ENCODE measurements around the gene ZSCAN30.

ZSCAN30 gene

DNA sequence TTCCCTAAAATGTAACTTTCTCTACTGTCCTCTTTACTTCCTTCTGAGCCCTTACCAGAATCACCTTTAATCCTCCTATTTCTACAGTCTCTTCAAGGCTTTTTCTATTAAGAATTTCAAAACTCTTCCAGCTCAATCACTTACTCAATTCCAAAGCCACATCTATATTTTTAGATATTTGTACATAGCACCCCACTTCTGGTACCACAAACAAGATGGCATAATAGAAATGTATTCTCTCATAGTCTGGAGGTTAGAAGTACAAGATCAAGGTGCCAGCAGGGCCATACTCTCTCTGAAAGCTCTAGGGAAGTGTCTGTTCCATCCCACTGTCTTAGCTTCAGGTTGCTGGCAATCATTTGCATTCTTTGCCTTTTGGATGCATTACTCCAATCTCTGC lies 11.1 kb downstream of the ZSCAN30 start:
- DNase-seq (ENCODE audit: low read depth), result no peak

- DNase-seq (ENCODE audit: low read depth), result no peak
These were observed 11.9 kb downstream of the ZSCAN30 start for GRCh38 chr18:35278085-35278484.

- no peak for DNase-seq (ENCODE audit: low read depth)
These were observed 12.4 kb downstream of the ZSCAN30 start for GRCh38 chr18:35277633-35278032.

DNA sequence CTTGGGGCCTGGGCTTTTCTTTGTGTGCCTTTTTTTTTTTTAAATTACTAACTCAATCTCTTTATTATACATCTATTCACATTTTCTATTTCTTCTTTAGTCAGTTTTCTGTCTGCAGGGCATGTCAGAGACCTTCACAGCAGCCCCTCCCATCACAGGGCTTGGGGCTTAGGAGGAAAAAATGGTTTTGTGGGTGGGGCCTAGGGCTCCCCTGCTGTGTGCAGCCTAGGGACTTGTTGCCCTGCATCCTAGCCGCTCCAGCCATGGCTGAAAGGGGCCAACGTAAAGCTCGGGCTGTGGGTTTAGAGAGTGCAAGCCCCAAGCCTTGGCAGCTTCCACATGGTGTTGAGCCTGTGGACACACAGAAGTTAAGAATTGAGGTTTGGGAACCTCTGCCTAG lies 13.8 kb downstream of the ZSCAN30 start:
- no peak for DNase-seq (ENCODE audit: low read depth)

DNA sequence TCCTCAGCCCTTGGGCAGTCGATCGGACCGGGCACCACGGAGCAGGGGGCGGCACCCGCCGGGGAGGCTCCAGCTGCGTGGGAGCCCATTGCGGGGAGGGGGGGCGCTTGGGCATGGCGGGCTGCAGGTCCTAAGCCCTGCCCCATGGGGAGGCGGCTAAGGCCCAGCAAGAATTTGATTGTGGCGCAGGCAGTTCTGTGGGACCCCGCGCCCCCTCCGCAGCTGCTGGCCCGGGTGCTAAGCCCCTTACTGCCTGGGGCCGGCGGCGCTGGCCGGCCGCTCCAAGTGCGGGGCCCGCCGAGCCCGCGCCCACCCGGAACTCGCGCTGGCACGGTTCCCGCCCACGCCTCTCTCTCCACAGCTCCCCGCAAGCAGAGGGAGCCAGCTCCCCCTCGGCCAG lies 18.4 kb downstream of the ZSCAN30 start:
- DNase-seq (ENCODE audit: low read depth), result no peak

DNA sequence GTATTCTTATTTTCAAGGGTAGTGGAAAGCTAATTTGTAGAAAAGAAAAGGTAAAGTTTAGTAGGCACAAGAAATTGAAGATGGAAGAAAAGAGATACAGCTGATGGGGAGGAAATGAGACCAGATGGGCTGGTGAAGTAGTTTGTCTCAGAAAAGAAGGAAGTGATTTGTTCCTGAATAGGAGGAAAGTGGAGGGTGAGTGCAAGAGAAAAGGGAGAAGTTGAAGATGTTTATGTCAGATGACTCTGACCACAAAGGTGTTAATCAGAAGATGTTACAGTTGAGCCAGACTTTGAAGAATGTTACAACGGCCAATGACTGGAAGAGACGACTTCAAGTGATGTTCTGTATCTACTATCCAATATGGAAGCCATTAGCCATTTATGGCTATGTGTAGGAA lies 21.2 kb downstream of the ZSCAN30 start:
- no peak for DNase-seq (ENCODE audit: low read depth)

DNA sequence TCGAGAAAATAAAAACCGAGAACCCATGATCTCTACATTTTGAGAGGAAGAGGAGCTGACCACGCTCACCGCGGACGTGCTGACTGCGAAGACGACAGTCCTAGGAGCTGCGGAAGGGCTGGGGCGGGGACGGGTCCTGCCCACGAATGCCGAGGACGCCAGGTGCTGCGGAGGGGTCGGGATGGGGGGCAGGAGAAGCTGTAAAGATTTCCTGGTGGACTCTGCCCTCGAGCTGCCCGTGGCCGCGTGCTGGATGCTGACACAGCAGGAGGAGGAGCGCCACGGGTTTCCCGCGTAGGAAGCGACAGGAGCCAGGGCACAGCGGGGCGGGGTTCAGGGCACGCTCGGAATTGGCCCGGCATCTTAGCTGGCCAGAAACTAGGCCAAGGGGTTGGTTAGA lies 22.2 kb downstream of the ZSCAN30 start:
- DNase-seq (ENCODE audit: low read depth), result no peak

- DNase-seq (ENCODE audit: low read depth), result peak; percentile 29
These were observed 22.8 kb downstream of the ZSCAN30 start for GRCh38 chr18:35267161-35267651.

- DNase-seq (ENCODE audit: low read depth), result no peak
These were observed 25.6 kb downstream of the ZSCAN30 start for GRCh38 chr18:35264409-35264808.

DNA sequence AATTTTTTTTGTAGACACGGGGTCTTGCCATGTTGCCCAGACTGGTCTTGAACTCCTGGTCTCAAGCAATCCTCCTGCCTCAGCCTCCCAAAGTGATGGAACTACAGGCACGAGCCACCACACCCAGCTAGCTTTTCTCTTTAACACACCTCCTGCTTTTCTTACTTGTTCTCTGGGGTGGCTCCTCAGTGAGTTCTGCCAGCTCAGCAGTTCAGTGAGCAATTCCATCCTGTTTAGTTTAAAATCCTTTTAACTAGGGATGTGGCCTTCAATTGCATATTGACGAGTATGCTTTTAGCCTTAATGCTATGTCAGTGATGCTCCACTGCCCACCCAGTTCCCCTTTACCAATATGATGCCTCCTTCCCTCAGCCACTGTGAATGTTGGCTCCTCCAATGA lies 33.1 kb downstream of the ZSCAN30 start:
- no peak for DNase-seq (ENCODE audit: low read depth)

GRCh38 chr18:35253655-35254287 lies 36.3 kb downstream of the ZSCAN30 start:
- no peak for DNase-seq (ENCODE audit: low read depth)

GRCh38 chr18:35252466-35252865 lies 37.6 kb downstream of the ZSCAN30 start:
- DNase-seq (ENCODE audit: low read depth), result no peak

DNA sequence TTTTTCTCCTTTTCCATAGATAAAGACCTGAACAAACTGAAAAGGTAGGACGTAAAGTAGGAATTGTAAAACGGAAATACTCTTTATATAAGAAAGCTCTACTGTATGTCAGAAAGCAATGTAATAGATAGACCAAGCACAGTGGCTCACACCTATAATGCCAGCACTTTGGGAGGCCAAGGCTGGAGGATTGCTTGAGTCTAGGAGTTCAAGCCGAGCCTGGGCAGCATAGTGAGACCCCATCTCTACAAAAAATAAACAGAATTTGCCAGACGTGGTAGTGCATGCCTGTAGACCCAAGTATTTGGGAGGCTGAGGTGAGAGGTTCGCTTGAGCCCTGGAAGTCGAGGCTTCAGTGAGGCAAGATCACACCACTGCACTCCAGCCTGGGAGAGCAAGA lies 41.6 kb downstream of the ZSCAN30 start:
- DNase-seq (ENCODE audit: low read depth), result no peak

GRCh38 chr18:35247412-35248249 lies 42.4 kb downstream of the ZSCAN30 start:
- no peak for DNase-seq (ENCODE audit: low read depth)

DNA sequence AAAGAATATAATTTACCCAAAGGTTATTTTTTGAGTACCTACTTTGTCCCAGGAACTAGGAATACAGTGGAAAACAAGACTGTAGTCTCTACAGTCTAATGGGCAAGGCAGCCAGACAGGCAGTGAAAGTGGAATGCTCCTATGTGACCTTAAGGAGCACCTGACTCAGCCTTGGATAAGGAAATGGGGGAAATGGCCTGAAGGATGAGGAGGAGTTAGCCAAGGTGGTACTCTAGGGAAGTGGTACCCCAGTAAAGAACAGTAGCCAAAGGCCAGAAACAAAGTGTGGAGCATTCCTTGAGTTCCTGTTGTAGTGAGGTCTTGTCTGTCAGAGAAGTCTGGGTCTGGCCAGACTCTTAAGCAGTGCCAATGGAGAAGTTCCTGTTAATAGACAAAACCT lies 43.2 kb downstream of the ZSCAN30 start:
- no peak for DNase-seq (ENCODE audit: low read depth)

DNA sequence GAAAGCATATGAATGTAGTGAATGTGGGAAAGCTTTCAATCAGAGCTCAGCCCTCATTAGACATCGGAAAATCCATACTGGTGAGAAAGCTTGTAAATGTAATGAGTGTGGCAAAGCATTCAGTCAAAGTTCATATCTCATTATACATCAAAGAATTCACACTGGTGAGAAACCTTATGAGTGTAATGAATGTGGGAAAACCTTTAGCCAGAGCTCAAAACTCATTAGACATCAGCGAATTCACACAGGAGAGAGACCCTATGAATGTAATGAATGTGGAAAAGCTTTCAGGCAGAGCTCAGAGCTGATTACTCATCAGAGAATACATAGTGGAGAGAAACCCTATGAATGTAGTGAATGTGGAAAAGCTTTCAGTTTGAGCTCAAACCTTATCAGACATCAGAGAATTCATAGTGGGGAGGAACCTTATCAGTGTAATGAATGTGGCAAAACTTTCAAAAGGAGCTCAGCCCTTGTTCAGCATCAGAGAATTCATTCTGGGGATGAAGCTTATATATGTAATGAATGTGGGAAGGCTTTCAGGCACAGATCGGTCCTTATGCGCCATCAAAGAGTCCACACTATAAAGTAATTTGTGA lies 44.2 kb downstream of the ZSCAN30 start:
- DNase-seq (ENCODE audit: low read depth), result no peak

DNA sequence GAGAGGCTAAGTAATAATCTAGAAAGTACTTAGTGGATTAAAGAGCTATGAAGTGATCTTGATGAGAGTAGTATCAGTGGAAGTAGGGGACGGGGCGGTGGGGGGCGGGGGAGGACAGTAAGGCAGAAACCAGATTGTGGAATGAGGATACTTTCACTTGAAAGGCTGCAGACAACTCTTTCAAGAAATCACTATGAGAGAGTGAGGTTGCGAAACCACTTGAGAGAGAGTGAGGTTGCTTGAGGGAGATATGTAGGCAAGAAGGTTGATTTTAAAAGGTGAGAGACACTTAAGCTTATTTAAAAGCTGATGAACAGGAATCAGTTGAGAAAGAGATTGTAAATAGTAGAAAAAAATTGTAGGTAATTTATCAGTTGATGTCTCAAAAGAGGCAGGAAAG lies 45.4 kb downstream of the ZSCAN30 start:
- no peak for DNase-seq (ENCODE audit: low read depth)

DNA sequence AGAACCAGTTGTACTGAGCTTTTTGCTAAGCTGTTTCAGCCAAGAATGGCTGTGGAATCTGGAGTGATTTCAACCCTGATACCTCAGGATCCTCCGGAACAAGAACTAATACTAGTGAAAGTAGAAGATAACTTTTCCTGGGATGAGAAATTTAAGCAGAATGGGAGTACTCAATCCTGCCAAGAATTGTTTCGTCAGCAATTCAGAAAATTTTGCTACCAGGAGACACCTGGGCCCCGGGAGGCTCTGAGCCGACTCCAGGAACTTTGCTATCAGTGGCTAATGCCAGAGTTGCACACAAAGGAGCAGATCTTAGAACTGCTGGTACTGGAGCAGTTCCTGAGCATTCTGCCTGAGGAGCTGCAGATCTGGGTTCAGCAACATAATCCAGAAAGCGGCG lies 47.6 kb downstream of the ZSCAN30 start:
- no peak for DNase-seq (ENCODE audit: low read depth)

DNA sequence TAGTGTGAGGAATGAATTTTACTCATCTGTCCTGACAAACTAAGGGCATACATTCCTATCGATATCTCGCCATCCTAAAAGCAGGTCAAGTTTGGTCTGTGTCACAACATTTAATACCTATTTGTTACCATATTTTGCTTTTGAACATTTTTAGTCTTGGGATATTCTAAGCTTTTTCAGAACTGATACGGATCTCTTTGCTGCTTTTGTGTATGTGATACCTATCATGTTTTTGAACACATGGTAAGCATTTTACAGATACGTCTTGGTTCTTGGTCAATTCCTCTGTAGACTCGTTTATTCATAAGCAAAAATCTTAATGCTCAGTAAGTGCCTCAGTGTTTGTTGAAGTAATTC lies 48.6 kb downstream of the ZSCAN30 start:
- no peak for DNase-seq (ENCODE audit: low read depth)

- DNase-seq (ENCODE audit: low read depth), result peak; percentile 96
These were observed 49.2 kb downstream of the ZSCAN30 start, which contains the start of gene ZNF397 for GRCh38 chr18:35240664-35241447. Gene ZNF397, plus strand, starts transcription at chr18:35241034. Its CDS starts 1,437 bp downstream, at chr18:35242471.

- DNase-seq (ENCODE audit: low read depth), result no peak
These were observed 50.7 kb downstream of the ZSCAN30 start for GRCh38 chr18:35239314-35239713.
